Esophagus muscularis mucosa (tissue), 4 donors: ENCODE measurements around the gene ITGB5. TPM values are rescaled to one million over a fixed set of nuclear protein-coding genes. Genes with fewer than 3 reads are reported as not detected.
A peak's percentile ranks its signal among the peaks of the same experiment; 100 is the strongest.

Source experiments
- DNase-seq: peaks from one replicate; pipeline ENCODE4 v3.0.0-alpha.2; 2017; ENCODE audit errors: extremely low spot score
- H3K27ac ChIP-seq, 4 donors: fragments of 200-600 bp; sonication (generic); replicated peaks in 1 of 4; 1 replicate in 3 of 4; 2 replicates in 1 of 4; pipeline ENCODE4 v1.5.1; 2016 to 2019; ENCODE audit warnings: mild to moderate bottlenecking in 1 of 4
- H3K27me3 ChIP-seq, 4 donors: fragments of 200-600 bp; sonication (generic); one replicate each; pipeline versions ENCODE4 v1.5.1 to v1.6.0; 2016 to 2019
- H3K36me3 ChIP-seq, 4 donors: fragments of 200-600 bp; sonication (generic); one replicate each; pipeline ENCODE4 v1.5.1; 2016 to 2019
- H3K4me1 ChIP-seq, 4 donors: fragments of 200-600 bp; sonication (generic); one replicate each; pipeline ENCODE4 v1.5.1; 2016 to 2019
- H3K4me3 ChIP-seq, 4 donors: fragments of 200-600 bp; sonication (generic); 1 replicate in 2 of 4; 2 replicates in 2 of 4; pipeline ENCODE4 v1.5.1; 2016 to 2019; ENCODE audit warnings: mild to moderate bottlenecking in 4 of 4, moderate library complexity in 1 of 4
- H3K9me3 ChIP-seq, 4 donors: fragments of 200-600 bp; sonication (generic); 1 replicate in 3 of 4; 2 replicates in 1 of 4; pipeline ENCODE4 v1.5.1; 2016 to 2019
- EP300 ChIP-seq: sonication (generic); formaldehyde crosslinking; IDR thresholded peaks from one replicate; pipeline ENCODE4 v1.6.1; 2017; ENCODE audit warnings: antibody characterized with exemption
- POLR2A ChIP-seq: fragments of 450-650 bp; IDR thresholded peaks from one replicate; pipeline ENCODE4 v1.6.1; 2017; ENCODE audit warnings: antibody characterized with exemption, moderate library complexity, mild to moderate bottlenecking, low read depth
- POLR2AphosphoS5 ChIP-seq, 2 donors: sonication (generic); formaldehyde crosslinking; IDR thresholded peaks; one replicate each; pipeline ENCODE4 v1.6.1; 2017; ENCODE audit warnings: antibody characterized with exemption in 2 of 2
- WGBS: methylation state at CpG from one replicate; pipeline ENCODE4 v1.1.5; 2018; 5-methylcytosine and 5-hydroxymethylcytosine counted together
- intact Hi-C: fragments of 100-400 bp; cut with DNase I; formaldehyde crosslinking; loops from one replicate; pipeline ENCODE4 v1.15.1; 2023
- total RNA-seq, 4 donors: library from RNA; depleted of rRNA; stranded (reverse); fragments of >200 nt; gene quantifications; one replicate each; pipeline versions ENCODE4 v1.1.0 to v1.2.1, GENCODE V29; 2016
- TF ChIP-seq, protein P1 (sequence below), 3 experiments: fragments of 200-600 bp in 2 of 3; fragments of 450-650 bp in 1 of 3; sonication (generic) in 2 of 3; IDR thresholded peaks; one replicate each; pipeline ENCODE4 v1.5.1; 2017 to 2019; ENCODE audit warnings: antibody characterized with exemption in 3 of 3, mild to moderate bottlenecking in 2 of 3, moderate library complexity in 1 of 3

The ITGB5 gene
- total RNA-seq, 4 donors from 2014 or later: 114 to 284 (median 188) TPM

DNA sequence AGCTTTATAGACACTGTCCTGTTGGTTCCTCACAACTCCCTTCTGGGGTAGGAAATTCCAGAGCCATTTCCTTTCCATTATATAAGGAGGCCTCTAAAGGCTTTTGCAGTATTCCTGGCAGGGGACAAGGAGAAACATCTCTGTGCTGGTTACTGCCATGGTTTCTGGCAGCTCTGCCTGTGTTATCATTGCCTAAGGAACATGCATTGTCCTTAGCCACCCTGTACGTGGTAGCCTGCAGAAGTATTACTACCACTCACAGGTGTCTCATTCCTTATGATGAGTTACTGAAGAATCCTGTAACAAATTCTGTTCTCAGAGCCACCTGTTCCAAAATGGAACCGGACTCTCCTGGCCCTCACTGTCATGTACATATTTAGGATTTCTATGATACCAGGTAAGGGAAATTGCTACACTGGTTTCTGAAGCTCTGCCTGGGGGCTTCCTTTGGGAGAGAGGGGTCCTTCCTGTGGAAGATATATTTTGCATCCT is 98.9 kb downstream of the ITGB5 start:
- 88% methylated on average over 1 of the region's 2 CpGs for WGBS
- Histone ChIP-seq H3K9me3 (no peaks in the 10 kb centered on the region), H3K4me1 (peaks cover 47 to 61% (median 52%) of the 10 kb centered on the region in 4 donors)

DNA sequence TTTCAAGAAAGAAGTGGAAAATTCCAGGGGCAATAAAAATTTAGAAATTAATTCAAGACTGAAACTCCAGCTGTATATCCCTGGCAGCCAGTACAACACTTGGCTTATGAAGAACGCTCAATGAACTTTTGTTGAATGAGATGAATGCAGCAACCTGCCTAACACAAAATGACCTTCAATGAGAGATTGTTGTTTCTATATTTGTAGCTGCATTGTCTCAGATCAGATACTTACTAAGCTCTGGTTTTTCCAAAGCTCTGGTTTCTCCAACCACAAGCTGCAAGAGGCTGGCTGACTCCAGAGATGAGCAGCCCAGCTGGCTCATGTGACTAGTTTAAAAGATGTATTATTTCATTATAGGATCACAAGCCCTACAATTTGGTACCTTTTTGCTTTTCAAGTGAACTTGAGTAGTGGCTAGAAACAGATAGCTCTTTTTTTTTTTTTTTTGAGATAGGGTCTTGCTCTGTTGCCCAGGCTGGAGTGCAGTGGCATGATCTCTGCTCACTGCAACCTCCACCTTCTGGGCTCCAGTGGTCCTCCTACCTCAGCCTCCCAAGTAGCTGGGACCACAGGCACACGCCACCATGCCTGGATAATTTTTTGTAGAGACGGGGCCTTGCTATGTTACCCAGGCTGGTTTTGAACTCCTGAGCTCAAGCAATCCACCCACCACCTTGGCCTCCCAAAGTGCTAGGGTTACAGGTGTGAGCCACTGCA is 99.5 kb downstream of the ITGB5 start:
- H3K27me3 ChIP-seq: no peaks in the 10 kb centered on the region
- no peak overlapping the region for H3K4me3 ChIP-seq
- WGBS: 83% methylated on average over 3 of the region's 3 CpGs
- DNase-seq: no peak
- H3K4me1 ChIP-seq: peaks cover 41 to 56% (median 51%) of the 10 kb centered on the region in 4 donors
- H3K36me3 ChIP-seq: peaks cover 0 to 6% (median 0%) of the 10 kb centered on the region in 4 donors
- no peaks in the 10 kb centered on the region for H3K9me3 ChIP-seq
- peak overlapping the region; percentile 58 to 70 (median 66) for H3K27ac ChIP-seq
- intact Hi-C loops: no loop called here
- TF ChIP-seq EP300 (no peak), POLR2A (no peak), POLR2AphosphoS5 (IDR thresholded peaks at IDR 0.05) (no peak)
- TF ChIP-seq, protein P1, sequence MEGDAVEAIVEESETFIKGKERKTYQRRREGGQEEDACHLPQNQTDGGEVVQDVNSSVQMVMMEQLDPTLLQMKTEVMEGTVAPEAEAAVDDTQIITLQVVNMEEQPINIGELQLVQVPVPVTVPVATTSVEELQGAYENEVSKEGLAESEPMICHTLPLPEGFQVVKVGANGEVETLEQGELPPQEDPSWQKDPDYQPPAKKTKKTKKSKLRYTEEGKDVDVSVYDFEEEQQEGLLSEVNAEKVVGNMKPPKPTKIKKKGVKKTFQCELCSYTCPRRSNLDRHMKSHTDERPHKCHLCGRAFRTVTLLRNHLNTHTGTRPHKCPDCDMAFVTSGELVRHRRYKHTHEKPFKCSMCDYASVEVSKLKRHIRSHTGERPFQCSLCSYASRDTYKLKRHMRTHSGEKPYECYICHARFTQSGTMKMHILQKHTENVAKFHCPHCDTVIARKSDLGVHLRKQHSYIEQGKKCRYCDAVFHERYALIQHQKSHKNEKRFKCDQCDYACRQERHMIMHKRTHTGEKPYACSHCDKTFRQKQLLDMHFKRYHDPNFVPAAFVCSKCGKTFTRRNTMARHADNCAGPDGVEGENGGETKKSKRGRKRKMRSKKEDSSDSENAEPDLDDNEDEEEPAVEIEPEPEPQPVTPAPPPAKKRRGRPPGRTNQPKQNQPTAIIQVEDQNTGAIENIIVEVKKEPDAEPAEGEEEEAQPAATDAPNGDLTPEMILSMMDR (IDR thresholded peaks at IDR 0.05): no peak

More for the DNA sequence above, 98.9 kb downstream of the ITGB5 start:
- Histone ChIP-seq H3K36me3 (peaks cover 0 to 12% (median 0%) of the 10 kb centered on the region in 4 donors), H3K4me3 (no peak overlapping the region), H3K27me3 (no peaks in the 10 kb centered on the region), H3K27ac (peak overlapping the region in 3 of 4 donors; percentile 58 to 67 (median 64))
- TF ChIP-seq, protein P1 (IDR thresholded peaks at IDR 0.05): no peak
- TF ChIP-seq POLR2AphosphoS5 (IDR thresholded peaks at IDR 0.05): no peak
- TF ChIP-seq POLR2A: no peak
- no peak for TF ChIP-seq EP300
- DNase-seq: no peak
- intact Hi-C loops: no loop called here

GRCh38 chr3:124786511-124787241 is 100.5 kb downstream of the ITGB5 start:
- intact Hi-C loops: no loop called here
- TF ChIP-seq POLR2A: no peak
- TF ChIP-seq POLR2AphosphoS5 (IDR thresholded peaks at IDR 0.05): no peak
- TF ChIP-seq EP300: no peak
- TF ChIP-seq, protein P1 (IDR thresholded peaks at IDR 0.05): peak; percentile 46 to 56 (median 50)
- Histone ChIP-seq H3K36me3 (peaks cover 0 to 6% (median 0%) of the 10 kb centered on the region in 4 donors), H3K27ac (peak overlapping the region; percentile 58 to 70 (median 66)), H3K4me1 (peaks cover 39 to 59% (median 53%) of the 10 kb centered on the region in 4 donors), H3K27me3 (no peaks in the 10 kb centered on the region), H3K4me3 (no peak overlapping the region), H3K9me3 (no peaks in the 10 kb centered on the region)
- no peak for DNase-seq
- 78% methylated on average over 6 of the region's 6 CpGs for WGBS

DNA sequence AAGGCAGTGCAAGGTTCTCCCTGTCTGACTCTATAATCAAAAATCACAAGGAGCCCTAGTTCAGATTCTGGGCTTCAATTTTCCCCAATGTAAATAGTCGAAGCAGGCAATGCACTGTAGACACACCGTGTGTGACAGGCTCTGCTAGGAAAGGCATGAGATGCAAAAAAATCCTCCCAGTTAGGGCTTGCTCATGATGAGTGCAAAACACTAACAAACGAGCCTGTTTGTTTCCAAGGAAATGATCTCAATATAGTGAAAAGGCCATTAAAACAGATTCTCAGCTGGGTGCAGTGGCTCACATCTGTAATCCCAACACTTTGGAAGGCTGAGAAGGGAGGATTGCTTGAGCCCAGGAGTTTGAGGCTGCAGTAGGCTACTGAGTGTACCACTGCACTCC is 101.2 kb downstream of the ITGB5 start:
- Histone ChIP-seq H3K27ac (peak overlapping the region; percentile 58 to 70 (median 66)), H3K27me3 (no peaks in the 10 kb centered on the region), H3K4me1 (peaks cover 41 to 60% (median 53%) of the 10 kb centered on the region in 4 donors), H3K9me3 (no peaks in the 10 kb centered on the region), H3K4me3 (no peak overlapping the region), H3K36me3 (peaks cover 0 to 3% (median 0%) of the 10 kb centered on the region in 4 donors)
- intact Hi-C loops: no loop called here
- TF ChIP-seq POLR2A (no peak), EP300 (no peak), POLR2AphosphoS5 (IDR thresholded peaks at IDR 0.05) (no peak)
- TF ChIP-seq, protein P1 (IDR thresholded peaks at IDR 0.05): no peak
- DNase-seq: no peak
- WGBS: 34% methylated on average over 3 of the region's 3 CpGs
